GM18861 (cell line): Measurements from ENCODE around the gene FRMD4A.

Experiments
- ATAC-seq: cut with Tn5 transposase; IDR thresholded peaks from one replicate; pipeline ENCODE4 v1.9.1; 2021; ENCODE audit not compliant: unreplicated experiment

Gene FRMD4A

GRCh38 chr10:14024329-14025202, 306.2 kb downstream of the FRMD4A start:
- ATAC-seq, result no peak

- no peak for ATAC-seq
Observed at GRCh38 chr10:14023673-14024328, 306.9 kb downstream of the FRMD4A start.

GRCh38 chr10:14022954-14023672, 307.6 kb downstream of the FRMD4A start:
- ATAC-seq, result no peak

- no peak for ATAC-seq
Observed at GRCh38 chr10:14022052-14022451, 308.7 kb downstream of the FRMD4A start.

GRCh38 chr10:14020037-14020664, 310.6 kb downstream of the FRMD4A start:
- no peak for ATAC-seq

- ATAC-seq, result no peak
Observed at GRCh38 chr10:14017467-14017866, 313.3 kb downstream of the FRMD4A start.

- ATAC-seq, result no peak
Observed at GRCh38 chr10:14016931-14017333, 313.8 kb downstream of the FRMD4A start.

GRCh38 chr10:14016011-14016536, 314.6 kb downstream of the FRMD4A start:
- ATAC-seq, result no peak

- no peak for ATAC-seq
Observed at GRCh38 chr10:14014423-14014822, 316.3 kb downstream of the FRMD4A start.

- no peak for ATAC-seq
Observed at GRCh38 chr10:14010769-14011574, 319.8 kb downstream of the FRMD4A start.

- no peak for ATAC-seq
Observed at GRCh38 chr10:14010101-14010558, 320.6 kb downstream of the FRMD4A start.

GRCh38 chr10:14009371-14010100, 321.2 kb downstream of the FRMD4A start:
- ATAC-seq, result no peak

GRCh38 chr10:14008740-14009080, 322.0 kb downstream of the FRMD4A start:
- no peak for ATAC-seq

- ATAC-seq, result no peak
Observed at GRCh38 chr10:14004536-14004935, 326.2 kb downstream of the FRMD4A start.

GRCh38 chr10:14003517-14004184, 327.1 kb downstream of the FRMD4A start:
- ATAC-seq, result no peak

GRCh38 chr10:14001298-14002040, 329.3 kb downstream of the FRMD4A start:
- ATAC-seq, result no peak

- no peak for ATAC-seq
Observed at GRCh38 chr10:13998163-13998835, 332.4 kb downstream of the FRMD4A start.

GRCh38 chr10:13997650-13998049, 333.1 kb downstream of the FRMD4A start:
- no peak for ATAC-seq
